HG03159 (cell line): ENCODE data around the gene PLSCR1.
A peak's percentile ranks its signal among the peaks of the same experiment; 100 is the strongest.
"Not testable (repeated sequence)": the region's sequence is repeated elsewhere in the genome, so short reads cannot be mapped to it uniquely, and the experiment has no call there.

Experiments used
- ATAC-seq: cut with Tn5 transposase; IDR thresholded peaks from one replicate; pipeline ENCODE4 v1.9.1; 2021; ENCODE audit warnings: mild to moderate bottlenecking, moderate library complexity; ENCODE audit not compliant: unreplicated experiment

Gene PLSCR1

GRCh38 chr3:146485297-146485696 lies 59.1 kb downstream of the PLSCR1 start:
- no peak for ATAC-seq

DNA sequence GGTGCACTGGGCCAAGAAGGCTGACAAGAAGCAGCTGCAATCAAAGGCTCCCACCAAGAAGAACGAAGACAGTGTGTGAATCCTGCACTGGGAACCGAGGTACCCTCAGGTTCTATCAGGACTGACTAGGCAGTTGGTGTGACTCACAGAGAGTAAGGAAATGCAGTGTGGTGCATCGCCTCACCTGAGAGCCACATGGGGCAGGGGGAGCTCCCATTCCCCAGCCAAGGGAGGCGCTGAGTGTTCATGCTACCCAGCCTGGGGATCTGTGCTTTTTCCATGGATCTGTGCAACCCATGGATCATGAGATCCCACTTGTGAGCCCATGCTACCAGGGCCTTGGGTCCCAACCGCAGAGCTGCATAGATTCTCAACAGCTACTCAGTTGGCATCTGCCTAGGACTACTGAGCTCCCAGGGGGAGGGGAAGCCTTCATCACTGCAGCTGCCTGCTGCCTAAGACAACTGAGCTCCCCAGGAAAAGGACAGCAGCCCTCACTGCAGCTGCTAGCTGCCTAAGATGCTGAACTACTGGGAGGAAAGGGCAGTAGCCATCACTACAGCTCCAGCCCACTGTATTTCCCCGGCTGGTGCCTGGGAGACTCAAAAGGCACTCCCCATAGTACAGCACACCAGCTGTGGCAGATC lies 68.2 kb downstream of the PLSCR1 start:
- no peak for ATAC-seq

DNA sequence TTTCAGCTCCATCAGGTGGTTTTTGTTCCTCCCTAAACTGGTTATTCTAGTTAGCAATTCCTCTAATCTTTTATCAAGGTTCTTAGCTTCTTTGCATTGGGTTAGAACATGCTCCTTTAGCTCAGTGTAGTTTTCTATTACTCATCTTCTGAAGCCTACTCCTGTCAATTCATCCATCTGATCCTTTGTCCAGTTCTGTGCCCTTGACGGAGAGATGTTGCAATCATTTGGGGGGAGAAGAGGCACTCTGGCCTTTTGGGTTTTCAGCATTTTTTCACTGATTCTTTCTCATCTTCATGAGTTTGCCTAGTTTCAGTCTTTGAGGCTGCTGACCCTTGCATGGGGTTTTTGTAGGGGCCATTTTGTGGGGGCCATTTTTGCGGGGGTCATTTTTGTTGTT lies 69.4 kb downstream of the PLSCR1 start:
- not testable (repeated sequence) for ATAC-seq

GRCh38 chr3:146473726-146474125 lies 70.7 kb downstream of the PLSCR1 start:
- no peak for ATAC-seq

DNA sequence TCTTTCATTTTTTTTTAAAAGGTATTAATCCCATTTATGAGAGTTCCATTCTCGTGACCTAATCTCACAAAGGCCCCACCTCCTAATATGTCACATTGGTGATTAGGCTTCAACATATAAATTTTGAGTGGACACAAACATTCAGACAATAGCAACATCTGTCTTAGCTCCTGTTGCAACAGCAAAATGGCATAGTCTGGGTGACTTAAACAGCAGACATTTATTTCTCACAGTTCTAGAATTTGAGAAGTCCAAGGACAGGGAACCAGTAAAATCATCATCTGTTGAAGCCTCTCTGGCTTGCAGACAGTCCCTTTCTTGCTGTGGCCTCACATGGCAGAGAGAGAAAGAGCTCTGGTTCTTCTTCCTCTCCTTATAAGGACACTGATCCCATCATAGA lies 71.8 kb downstream of the PLSCR1 start:
- no peak for ATAC-seq

DNA sequence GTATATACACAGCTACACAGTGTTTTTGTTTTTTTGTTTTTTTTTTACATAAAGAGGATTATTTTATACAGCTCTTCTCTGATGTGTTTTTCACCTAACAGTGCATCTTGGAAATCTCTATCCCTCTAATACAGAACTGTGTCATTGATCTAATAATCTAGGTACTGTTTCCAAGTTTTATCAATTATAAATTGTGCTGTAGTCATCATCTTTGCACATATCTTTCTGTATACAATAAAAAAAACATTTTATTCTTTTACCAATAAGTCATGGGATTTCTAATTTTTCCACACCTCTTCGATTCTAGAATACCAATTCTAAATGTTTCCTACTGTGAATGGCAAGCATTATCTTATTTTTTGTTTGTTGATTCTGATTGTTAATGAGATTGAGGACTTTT lies 73.4 kb downstream of the PLSCR1 start:
- no peak for ATAC-seq

GRCh38 chr3:146470425-146470990 lies 73.9 kb downstream of the PLSCR1 start:
- ATAC-seq, result no peak

- ATAC-seq, result peak; percentile 98
Observed at GRCh38 chr3:146469150-146470017, 75.0 kb downstream of the PLSCR1 start, which contains the start of gene PLSCR2. Gene PLSCR2, minus strand, starts transcription at chr3:146469561. Its CDS starts 9,657 bp downstream, at chr3:146459904.

- no peak for ATAC-seq
Observed at GRCh38 chr3:146468671-146469149, 75.7 kb downstream of the PLSCR1 start.

- no peak for ATAC-seq
Observed at GRCh38 chr3:146468234-146468633, 76.2 kb downstream of the PLSCR1 start.

- ATAC-seq, result no peak
Observed at GRCh38 chr3:146466604-146467003, 77.8 kb downstream of the PLSCR1 start.

DNA sequence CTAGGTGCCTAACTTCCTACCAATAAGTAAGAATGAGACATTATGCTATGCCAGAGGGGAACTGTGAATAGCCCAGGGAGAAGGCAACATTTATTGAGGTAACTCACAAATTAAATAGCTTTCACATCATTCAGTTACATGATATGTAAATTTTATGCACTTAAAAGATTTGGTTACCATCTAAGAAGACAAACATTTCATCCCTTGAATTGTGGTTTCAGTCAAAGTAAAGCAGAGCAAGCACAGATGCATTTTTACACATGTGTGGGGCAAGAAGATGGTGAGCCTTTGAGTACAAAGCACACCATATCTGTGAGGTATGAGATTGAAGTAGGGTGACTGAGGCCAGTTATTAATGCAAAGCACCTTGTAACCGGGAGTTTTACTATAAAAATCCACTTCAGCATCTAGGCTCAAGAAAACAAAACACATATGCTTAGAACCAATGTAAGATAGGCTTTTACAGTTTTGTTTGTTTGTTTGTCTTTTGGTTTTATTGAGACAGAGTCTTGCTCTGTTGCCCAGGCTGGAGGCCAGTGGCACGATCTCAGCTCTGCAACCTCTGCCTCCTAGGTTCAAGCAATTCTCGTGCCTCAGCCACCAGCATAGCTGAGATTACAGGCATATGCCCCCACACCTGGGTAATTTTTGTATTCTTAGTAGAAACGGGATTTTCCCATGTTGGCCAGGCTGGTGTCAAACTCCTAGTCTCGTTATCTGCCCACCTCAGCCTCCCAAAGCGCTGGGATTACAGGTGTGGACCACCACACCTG lies 78.5 kb downstream of the PLSCR1 start:
- no peak for ATAC-seq
